SK-N-MC (cell line): ENCODE data around the gene LRP3.

Source experiments
- EZH2 ChIP-seq: fragments of 200-600 bp; sonication (generic); IDR thresholded peaks from one replicate; pipeline ENCODE4 v1.6.1; 2017; ENCODE audit warnings: antibody characterized with exemption
- POLR2AphosphoS5 ChIP-seq: IDR thresholded peaks from 2 replicates; pipeline ENCODE4 v1.6.1; 2012; ENCODE audit warnings: mild to moderate bottlenecking, low read depth, low read length, borderline replicate concordance

DNA sequence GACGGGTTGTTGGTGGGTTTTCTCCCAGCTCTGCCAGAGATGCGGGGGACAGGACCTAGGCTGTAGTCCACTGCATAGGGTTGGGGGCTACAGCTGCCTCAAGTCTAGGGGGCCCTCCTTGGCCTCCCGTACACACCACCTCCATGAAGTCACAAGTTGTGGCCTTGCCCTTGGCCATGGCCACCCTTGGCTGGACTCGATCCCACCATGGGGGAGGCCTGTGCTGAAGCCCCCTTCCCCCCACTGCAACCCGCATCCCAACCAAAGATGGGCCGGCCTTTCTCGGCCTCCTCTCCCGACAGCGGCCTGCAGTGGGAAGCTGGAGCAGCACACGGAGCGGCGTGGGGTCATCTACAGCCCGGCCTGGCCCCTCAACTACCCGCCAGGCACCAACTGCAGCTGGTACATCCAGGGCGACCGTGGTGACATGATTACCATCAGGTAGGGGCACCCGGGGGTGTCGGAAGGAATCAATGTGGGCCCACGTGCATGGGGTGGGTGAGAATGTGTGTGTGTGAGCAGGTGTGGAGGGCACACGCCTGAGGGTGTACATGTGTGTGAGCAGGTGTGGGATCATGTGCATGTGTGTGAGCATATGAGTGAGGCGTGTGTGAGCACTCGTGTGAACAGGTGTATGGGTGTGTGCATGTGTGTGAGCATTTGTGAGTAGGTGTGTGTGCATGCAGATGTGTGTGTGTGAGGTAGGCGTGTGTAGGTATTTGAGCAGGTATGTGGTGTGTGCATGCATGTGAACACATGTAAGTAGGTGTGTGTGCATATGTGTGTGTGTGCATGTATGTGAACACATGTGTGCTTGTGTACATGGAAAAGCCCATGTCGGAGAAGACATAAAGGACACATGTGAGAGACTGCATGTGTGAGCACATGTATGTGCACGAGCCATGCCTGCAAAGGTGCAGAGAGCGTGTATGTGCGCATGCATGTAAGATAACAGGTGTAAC lies 8.7 kb downstream of the LRP3 start:
- TF ChIP-seq EZH2 (no peak), POLR2AphosphoS5 (no peak)
